MV-4-11 (cell line): ENCODE data around the gene SLC9A8.
"Not testable (repeated sequence)": the region's sequence is repeated elsewhere in the genome, so short reads cannot be mapped to it uniquely, and the experiment has no call there.

ENCODE experiments used
- DNase-seq: peaks from one replicate; lab custom pipeline; 2025; lab: John Stamatoyannopoulos, UW

The SLC9A8 gene

GRCh38 chr20:49787371-49788357, 25.0 kb upstream of the SLC9A8 start:
- no peak for DNase-seq

GRCh38 chr20:49790077-49790798, 22.4 kb upstream of the SLC9A8 start:
- DNase-seq, result peak; percentile 89

GRCh38 chr20:49791165-49791564, 21.5 kb upstream of the SLC9A8 start:
- DNase-seq, result no peak

- DNase-seq, result peak; percentile 63
Measured at GRCh38 chr20:49792006-49792405, 20.6 kb upstream of the SLC9A8 start.

GRCh38 chr20:49792611-49793010, 20.0 kb upstream of the SLC9A8 start:
- no peak for DNase-seq

GRCh38 chr20:49794336-49795134, 18.1 kb upstream of the SLC9A8 start:
- peak; percentile 87 for DNase-seq

- no peak for DNase-seq
Measured at GRCh38 chr20:49795135-49795424, 17.5 kb upstream of the SLC9A8 start.

GRCh38 chr20:49796600-49797343, 15.9 kb upstream of the SLC9A8 start:
- no peak for DNase-seq

- no peak for DNase-seq
Measured at GRCh38 chr20:49797344-49797615, 15.3 kb upstream of the SLC9A8 start.

- no peak for DNase-seq
Measured at GRCh38 chr20:49798718-49799117, 13.9 kb upstream of the SLC9A8 start.

GRCh38 chr20:49799698-49800097, 12.9 kb upstream of the SLC9A8 start:
- peak; percentile 15 for DNase-seq

- DNase-seq, result no peak
Measured at GRCh38 chr20:49803418-49803817, 9.2 kb upstream of the SLC9A8 start.

- DNase-seq, result no peak
Measured at GRCh38 chr20:49804364-49804763, 8.3 kb upstream of the SLC9A8 start.

GRCh38 chr20:49805224-49805876, 7.3 kb upstream of the SLC9A8 start:
- DNase-seq, result not testable (repeated sequence)

GRCh38 chr20:49808753-49809152, 3.9 kb upstream of the SLC9A8 start:
- DNase-seq, result no peak

- no peak for DNase-seq
Measured at GRCh38 chr20:49809803-49810359, 2.7 kb upstream of the SLC9A8 start.

GRCh38 chr20:49810491-49811190, 2.0 kb upstream of the SLC9A8 start:
- no peak for DNase-seq

GRCh38 chr20:49811825-49812506, 662 bp upstream of the SLC9A8 start:
- no peak for DNase-seq

GRCh38 chr20:49813305-49813974, 812 bp downstream of the SLC9A8 start:
- DNase-seq, result no peak
